ENCODE measurements around the gene PER2.
"Not testable (repeated sequence)": the region's sequence is repeated elsewhere in the genome, so short reads cannot be mapped to it uniquely, and the experiment has no call there.

PER2 gene

GRCh38 chr2:238334885-238335284 is 46.5 kb upstream of the PER2 start:
- Histone ChIP-seq H3K4me3 (ENCODE audit: low read depth, low read length) (no peak overlapping the region), H3K9me3 (no peaks in the 10 kb centered on the region), H3K36me3 (no peaks in the 10 kb centered on the region; the same call in 1 of the 2 replicates), H3K4me1 (peaks cover 12% of the 10 kb centered on the region), H3K27me3 (no peaks in the 10 kb centered on the region)
- TF ChIP-seq CTCF (IDR thresholded peaks at IDR 0.05; ENCODE audit: low read depth, low read length), result no peak
- DNase-seq, result no peak

- Histone ChIP-seq H3K9me3 (peaks cover 2% of the 10 kb centered on the region; the same call in 1 of the 2 replicates), H3K36me3 (no peaks in the 10 kb centered on the region; the same call in 1 of the 2 replicates), H3K4me3 (ENCODE audit: low read depth, low read length) (no peak overlapping the region), H3K4me1 (peaks cover 12% of the 10 kb centered on the region), H3K27me3 (no peaks in the 10 kb centered on the region)
- no peak for DNase-seq
- no peak for TF ChIP-seq CTCF (IDR thresholded peaks at IDR 0.05; ENCODE audit: low read depth, low read length)
These were observed 43.5 kb upstream of the PER2 start for GRCh38 chr2:238331916-238332315.

- TF ChIP-seq CTCF (IDR thresholded peaks at IDR 0.05; ENCODE audit: low read depth, low read length), result no peak
- H3K9me3 ChIP-seq, result peaks cover 2% of the 10 kb centered on the region; the same call in 1 of the 2 replicates
- no peaks in the 10 kb centered on the region for H3K27me3 ChIP-seq
- no peak for DNase-seq
- no peaks in the 10 kb centered on the region; the same call in 1 of the 2 replicates for H3K36me3 ChIP-seq
- peaks cover 12% of the 10 kb centered on the region for H3K4me1 ChIP-seq
- no peak overlapping the region for H3K4me3 ChIP-seq (ENCODE audit: low read depth, low read length)
These were observed 42.0 kb upstream of the PER2 start for GRCh38 chr2:238330391-238330790.

GRCh38 chr2:238327751-238328150 is 39.3 kb upstream of the PER2 start:
- Histone ChIP-seq H3K4me1 (peaks cover 12% of the 10 kb centered on the region), H3K36me3 (no peaks in the 10 kb centered on the region; the same call in 1 of the 2 replicates), H3K4me3 (ENCODE audit: low read depth, low read length) (no peak overlapping the region), H3K27me3 (no peaks in the 10 kb centered on the region), H3K9me3 (peaks cover 2% of the 10 kb centered on the region; the same call in 1 of the 2 replicates)
- no peak for DNase-seq
- TF ChIP-seq CTCF (IDR thresholded peaks at IDR 0.05; ENCODE audit: low read depth, low read length), result no peak

- Histone ChIP-seq H3K36me3 (no peaks in the 10 kb centered on the region; the same call in 1 of the 2 replicates), H3K4me1 (peaks cover 5% of the 10 kb centered on the region), H3K4me3 (ENCODE audit: low read depth, low read length) (no peak overlapping the region), H3K9me3 (peaks cover 2% of the 10 kb centered on the region; the same call in 1 of the 2 replicates), H3K27me3 (no peaks in the 10 kb centered on the region)
- no peak for TF ChIP-seq CTCF (IDR thresholded peaks at IDR 0.05; ENCODE audit: low read depth, low read length)
- DNase-seq, result no peak
These were observed 38.5 kb upstream of the PER2 start for GRCh38 chr2:238326801-238327365.

GRCh38 chr2:238325694-238326093 is 37.3 kb upstream of the PER2 start:
- H3K4me3 ChIP-seq (ENCODE audit: low read depth, low read length), result no peak overlapping the region
- no peaks in the 10 kb centered on the region for H3K27me3 ChIP-seq
- no peaks in the 10 kb centered on the region for H3K36me3 ChIP-seq
- no peak for TF ChIP-seq CTCF (IDR thresholded peaks at IDR 0.05; ENCODE audit: low read depth, low read length)
- DNase-seq, result no peak
- H3K4me1 ChIP-seq, result no peaks in the 10 kb centered on the region
- H3K9me3 ChIP-seq, result peaks cover 2% of the 10 kb centered on the region; the same call in 1 of the 2 replicates

- H3K27me3 ChIP-seq; H3K9me3 ChIP-seq; DNase-seq; H3K4me1 ChIP-seq; H3K4me3 ChIP-seq (ENCODE audit: low read depth, low read length); H3K36me3 ChIP-seq: not testable (repeated sequence)
These were observed 35.8 kb upstream of the PER2 start for GRCh38 chr2:238324248-238324647.

Data from BE2C (cell line).